Measurements from ENCODE around the gene SPPL3.

The SPPL3 gene

GRCh38 chr12:120856980-120857379 is 47.2 kb downstream of the SPPL3 start:
- H3K4me3 ChIP-seq (ENCODE audit: control insufficient read depth, low read depth, low read length): no peak overlapping the region
- TF ChIP-seq, protein P1, sequence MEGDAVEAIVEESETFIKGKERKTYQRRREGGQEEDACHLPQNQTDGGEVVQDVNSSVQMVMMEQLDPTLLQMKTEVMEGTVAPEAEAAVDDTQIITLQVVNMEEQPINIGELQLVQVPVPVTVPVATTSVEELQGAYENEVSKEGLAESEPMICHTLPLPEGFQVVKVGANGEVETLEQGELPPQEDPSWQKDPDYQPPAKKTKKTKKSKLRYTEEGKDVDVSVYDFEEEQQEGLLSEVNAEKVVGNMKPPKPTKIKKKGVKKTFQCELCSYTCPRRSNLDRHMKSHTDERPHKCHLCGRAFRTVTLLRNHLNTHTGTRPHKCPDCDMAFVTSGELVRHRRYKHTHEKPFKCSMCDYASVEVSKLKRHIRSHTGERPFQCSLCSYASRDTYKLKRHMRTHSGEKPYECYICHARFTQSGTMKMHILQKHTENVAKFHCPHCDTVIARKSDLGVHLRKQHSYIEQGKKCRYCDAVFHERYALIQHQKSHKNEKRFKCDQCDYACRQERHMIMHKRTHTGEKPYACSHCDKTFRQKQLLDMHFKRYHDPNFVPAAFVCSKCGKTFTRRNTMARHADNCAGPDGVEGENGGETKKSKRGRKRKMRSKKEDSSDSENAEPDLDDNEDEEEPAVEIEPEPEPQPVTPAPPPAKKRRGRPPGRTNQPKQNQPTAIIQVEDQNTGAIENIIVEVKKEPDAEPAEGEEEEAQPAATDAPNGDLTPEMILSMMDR (IDR thresholded peaks at IDR 0.05; ENCODE audit: control insufficient read depth, insufficient read depth, low read depth, low read length, missing control alignments): peak; percentile 45
- no peak for DNase-seq (ENCODE audit: low read depth)

DNA sequence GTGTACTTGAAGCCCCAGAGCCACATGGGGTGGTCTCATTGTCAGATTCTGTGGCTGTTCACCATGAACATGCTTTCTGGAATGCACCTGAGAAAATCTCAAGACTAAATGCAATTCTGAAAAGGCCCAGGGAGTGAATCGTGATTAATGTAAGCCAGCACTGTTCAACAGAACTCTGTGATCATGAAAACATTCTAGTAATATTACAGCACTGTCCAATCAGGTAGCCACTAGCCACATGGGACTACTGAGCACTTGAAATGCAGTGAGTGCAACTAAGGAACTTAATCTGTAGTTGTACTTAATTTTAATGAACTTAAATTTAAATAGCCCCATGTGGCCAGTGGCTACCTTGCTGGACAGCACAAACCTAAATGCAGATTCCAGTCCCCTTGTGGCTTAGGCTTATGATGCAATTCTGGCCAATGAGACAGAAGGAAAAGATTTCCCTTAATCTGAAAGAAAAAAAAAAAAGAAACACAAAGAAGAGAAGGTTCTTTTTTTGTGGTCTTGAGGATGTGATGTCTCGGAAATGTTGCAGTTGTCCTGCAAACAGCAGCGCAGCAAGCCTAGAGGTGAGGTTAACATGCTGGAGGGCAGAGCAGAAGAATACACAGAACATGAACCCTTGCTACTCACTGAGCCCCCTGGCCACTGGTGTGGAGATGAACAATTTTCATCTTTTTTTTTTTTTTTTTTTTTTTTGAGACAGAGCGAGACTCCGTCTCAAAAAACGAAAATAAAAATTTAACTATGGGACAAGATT is 48.2 kb downstream of the SPPL3 start:
- no peak for DNase-seq (ENCODE audit: low read depth)
- H3K4me3 ChIP-seq (ENCODE audit: control insufficient read depth, low read depth, low read length): no peak overlapping the region
- TF ChIP-seq, protein P1 (IDR thresholded peaks at IDR 0.05; ENCODE audit: control insufficient read depth, insufficient read depth, low read depth, low read length, missing control alignments): no peak

DNA sequence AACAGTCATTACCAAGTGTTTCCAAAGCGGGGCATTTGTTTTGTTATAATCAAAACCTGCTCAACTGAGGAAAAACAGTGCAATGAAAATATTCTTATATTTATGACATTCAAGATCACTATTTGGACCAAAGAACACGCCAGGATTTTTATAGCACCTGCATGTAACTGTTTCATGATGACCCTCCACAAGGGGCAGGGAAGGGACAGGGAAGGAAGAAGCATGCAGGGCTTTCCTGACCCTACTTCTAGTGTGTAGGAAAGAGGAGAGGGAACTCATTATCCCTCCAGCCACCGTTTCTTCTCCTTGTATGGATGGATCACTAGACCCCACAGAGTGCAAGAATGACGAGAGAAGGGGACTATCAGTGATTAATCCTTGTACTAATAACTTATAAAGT is 49.4 kb downstream of the SPPL3 start:
- TF ChIP-seq, protein P1 (IDR thresholded peaks at IDR 0.05; ENCODE audit: control insufficient read depth, insufficient read depth, low read depth, low read length, missing control alignments): no peak
- no peak for DNase-seq (ENCODE audit: low read depth)

DNA sequence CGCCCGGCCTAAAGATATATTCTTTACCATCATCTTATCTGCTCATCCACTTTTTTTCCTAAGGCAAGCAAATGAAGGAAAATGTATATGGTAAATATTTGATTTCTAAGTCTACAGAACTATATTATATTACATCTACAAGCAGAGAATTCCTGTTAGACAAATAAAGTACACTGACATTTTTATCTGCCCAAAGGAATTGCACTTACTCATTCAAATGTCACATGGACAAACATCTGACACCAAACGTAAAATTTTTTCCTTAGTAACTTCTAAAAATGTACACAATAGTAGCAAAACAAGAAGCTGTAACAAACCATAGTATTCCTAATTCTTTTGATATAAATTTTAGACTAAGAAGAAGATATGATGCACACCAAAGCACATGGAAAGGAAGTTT is 51.0 kb downstream of the SPPL3 start:
- no peak overlapping the region for H3K4me3 ChIP-seq (ENCODE audit: control insufficient read depth, low read depth, low read length)
- TF ChIP-seq, protein P1 (IDR thresholded peaks at IDR 0.05; ENCODE audit: control insufficient read depth, insufficient read depth, low read depth, low read length, missing control alignments): no peak
- no peak for DNase-seq (ENCODE audit: low read depth)

More for the DNA sequence above, 49.4 kb downstream of the SPPL3 start:
- H3K4me3 ChIP-seq (ENCODE audit: control insufficient read depth, low read depth, low read length): no peak overlapping the region

- no peak for DNase-seq (ENCODE audit: low read depth)
- no peak overlapping the region for H3K4me3 ChIP-seq (ENCODE audit: control insufficient read depth, low read depth, low read length)
- TF ChIP-seq, protein P1 (IDR thresholded peaks at IDR 0.05; ENCODE audit: control insufficient read depth, insufficient read depth, low read depth, low read length, missing control alignments): no peak
These were observed 52.2 kb downstream of the SPPL3 start for GRCh38 chr12:120851944-120852343.

DNA sequence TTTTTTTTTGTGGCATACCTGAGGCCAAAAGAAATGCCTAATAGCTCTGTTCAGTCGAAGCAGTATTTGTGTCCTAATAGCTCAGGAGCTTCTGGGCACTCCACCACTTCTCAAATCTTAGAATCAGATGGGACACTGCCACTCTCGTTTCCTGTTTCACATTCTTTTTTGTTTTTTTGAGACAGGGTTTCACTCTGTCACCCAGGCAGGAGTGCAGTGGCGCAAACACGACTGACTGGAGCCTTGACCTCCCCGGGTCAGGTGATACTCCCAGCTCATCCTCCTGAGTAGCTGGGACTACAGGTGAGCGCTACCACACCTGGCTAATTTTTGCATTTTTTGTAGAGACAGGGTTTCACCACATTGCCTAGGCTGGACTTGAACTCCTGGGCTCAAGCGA is 52.7 kb downstream of the SPPL3 start:
- DNase-seq (ENCODE audit: low read depth): no peak
- TF ChIP-seq, protein P1 (IDR thresholded peaks at IDR 0.05; ENCODE audit: control insufficient read depth, insufficient read depth, low read depth, low read length, missing control alignments): no peak
- H3K4me3 ChIP-seq (ENCODE audit: control insufficient read depth, low read depth, low read length): no peak overlapping the region
